ENCODE data around the gene MARS1.

MARS1 gene

DNA sequence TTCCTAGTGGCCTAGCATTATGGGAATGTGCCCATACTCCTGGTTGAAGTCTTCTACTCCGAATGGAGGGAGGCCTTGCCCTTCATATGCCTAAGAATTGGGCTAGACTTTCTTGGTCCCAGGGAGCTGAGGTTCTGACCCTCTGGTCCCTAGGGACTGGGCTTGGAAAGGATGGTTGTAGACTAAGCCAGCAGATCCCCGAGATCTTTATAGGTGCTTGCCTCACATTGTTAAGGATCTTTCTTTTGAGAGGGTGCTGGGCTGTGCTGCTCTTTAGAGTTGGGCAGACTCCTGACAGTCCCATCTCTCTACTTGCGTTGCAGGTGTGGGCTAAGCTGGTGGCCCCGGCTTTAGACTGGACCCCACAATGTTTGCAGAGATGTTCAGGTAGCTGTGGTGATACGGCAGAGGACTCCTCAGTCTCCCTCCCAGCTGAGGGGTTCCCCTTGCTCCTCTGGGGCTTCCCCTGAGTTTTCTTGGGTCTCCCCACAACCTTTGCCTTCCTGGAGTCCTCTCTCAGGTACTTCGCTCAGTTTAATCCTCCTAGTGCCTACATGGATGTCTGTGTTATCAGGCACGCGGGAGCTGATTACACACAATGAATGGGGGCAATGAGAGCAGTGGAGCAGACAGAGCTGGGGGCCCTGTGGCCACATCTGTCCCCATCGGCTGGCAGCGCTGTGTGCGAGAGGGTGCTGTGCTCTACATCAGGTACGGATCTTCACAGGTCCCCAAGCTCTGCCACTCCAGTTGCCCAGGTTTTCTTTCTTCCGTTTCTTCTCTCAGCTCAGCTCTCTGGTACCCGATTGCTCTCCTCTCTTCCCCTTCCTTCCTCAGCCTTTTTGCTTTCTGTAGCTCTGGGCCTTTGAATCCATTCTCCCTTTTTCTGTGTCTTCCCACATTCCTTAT, 36.1 kb downstream of the MARS1 start:
- TF ChIP-seq POLR2AphosphoS5 (IDR thresholded peaks at IDR 0.05; ENCODE audit: low read depth, low read length) (0 out of 2 replicates have a peak, but pooled peaks have one; percentile 14), TAF1 (IDR thresholded peaks at IDR 0.05; ENCODE audit: borderline replicate concordance, insufficient read depth, low read length) (no peak)

DNA sequence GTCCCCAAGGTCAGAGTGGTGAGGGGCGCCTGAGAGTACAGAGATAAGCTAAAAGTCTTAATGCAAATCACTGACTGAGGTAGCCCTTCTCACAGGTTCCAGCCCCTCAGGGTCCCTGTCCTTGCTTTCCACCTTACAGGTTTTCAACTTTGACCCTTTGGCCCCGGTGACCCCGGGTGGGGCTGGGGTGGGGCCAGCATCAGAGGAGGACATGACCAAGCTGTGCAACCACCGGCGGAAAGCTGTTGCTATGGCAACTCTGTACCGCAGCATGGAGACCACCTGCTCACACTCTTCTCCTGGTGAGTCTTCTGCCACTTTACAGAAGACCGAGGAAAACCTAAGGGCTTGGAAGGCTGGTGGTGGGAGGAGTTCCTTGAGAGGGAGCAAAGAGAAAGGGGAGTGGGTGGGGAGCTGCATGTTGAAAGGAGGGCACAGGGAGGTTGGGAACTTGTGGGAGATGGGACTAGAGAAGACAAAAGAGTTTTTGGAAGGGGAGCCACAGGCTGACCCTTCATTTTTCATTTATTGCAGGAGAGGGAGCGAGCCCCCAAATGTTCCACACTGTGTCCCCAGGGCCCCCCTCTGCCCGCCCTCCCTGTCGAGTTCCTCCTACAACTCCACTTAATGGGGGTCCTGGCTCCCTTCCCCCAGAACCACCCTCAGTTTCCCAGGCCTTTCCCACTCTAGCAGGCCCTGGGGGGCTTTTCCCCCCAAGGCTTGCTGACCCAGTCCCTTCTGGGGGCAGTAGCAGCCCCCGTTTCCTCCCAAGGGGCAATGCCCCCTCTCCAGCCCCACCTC, 37.1 kb downstream of the MARS1 start:
- TF ChIP-seq TAF1 (IDR thresholded peaks at IDR 0.05; ENCODE audit: borderline replicate concordance, insufficient read depth, low read length) (no peak), FOXP2 (optimal IDR thresholded peaks at IDR 0.05; ENCODE audit: borderline replicate concordance, extremely low read depth, extremely low read length, insufficient read depth) (no peak), SIN3A (IDR thresholded peaks at IDR 0.05; ENCODE audit: borderline replicate concordance, insufficient read depth, low read length) (no peak), POLR2AphosphoS5 (IDR thresholded peaks at IDR 0.05; ENCODE audit: low read depth, low read length) (no peak)
- TF ChIP-seq, protein P1, sequence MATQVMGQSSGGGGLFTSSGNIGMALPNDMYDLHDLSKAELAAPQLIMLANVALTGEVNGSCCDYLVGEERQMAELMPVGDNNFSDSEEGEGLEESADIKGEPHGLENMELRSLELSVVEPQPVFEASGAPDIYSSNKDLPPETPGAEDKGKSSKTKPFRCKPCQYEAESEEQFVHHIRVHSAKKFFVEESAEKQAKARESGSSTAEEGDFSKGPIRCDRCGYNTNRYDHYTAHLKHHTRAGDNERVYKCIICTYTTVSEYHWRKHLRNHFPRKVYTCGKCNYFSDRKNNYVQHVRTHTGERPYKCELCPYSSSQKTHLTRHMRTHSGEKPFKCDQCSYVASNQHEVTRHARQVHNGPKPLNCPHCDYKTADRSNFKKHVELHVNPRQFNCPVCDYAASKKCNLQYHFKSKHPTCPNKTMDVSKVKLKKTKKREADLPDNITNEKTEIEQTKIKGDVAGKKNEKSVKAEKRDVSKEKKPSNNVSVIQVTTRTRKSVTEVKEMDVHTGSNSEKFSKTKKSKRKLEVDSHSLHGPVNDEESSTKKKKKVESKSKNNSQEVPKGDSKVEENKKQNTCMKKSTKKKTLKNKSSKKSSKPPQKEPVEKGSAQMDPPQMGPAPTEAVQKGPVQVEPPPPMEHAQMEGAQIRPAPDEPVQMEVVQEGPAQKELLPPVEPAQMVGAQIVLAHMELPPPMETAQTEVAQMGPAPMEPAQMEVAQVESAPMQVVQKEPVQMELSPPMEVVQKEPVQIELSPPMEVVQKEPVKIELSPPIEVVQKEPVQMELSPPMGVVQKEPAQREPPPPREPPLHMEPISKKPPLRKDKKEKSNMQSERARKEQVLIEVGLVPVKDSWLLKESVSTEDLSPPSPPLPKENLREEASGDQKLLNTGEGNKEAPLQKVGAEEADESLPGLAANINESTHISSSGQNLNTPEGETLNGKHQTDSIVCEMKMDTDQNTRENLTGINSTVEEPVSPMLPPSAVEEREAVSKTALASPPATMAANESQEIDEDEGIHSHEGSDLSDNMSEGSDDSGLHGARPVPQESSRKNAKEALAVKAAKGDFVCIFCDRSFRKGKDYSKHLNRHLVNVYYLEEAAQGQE (IDR thresholded peaks at IDR 0.05; ENCODE audit: insufficient read depth in 1 of 2, low read depth in 2 of 2, low read length in 2 of 2), result no peak

DNA sequence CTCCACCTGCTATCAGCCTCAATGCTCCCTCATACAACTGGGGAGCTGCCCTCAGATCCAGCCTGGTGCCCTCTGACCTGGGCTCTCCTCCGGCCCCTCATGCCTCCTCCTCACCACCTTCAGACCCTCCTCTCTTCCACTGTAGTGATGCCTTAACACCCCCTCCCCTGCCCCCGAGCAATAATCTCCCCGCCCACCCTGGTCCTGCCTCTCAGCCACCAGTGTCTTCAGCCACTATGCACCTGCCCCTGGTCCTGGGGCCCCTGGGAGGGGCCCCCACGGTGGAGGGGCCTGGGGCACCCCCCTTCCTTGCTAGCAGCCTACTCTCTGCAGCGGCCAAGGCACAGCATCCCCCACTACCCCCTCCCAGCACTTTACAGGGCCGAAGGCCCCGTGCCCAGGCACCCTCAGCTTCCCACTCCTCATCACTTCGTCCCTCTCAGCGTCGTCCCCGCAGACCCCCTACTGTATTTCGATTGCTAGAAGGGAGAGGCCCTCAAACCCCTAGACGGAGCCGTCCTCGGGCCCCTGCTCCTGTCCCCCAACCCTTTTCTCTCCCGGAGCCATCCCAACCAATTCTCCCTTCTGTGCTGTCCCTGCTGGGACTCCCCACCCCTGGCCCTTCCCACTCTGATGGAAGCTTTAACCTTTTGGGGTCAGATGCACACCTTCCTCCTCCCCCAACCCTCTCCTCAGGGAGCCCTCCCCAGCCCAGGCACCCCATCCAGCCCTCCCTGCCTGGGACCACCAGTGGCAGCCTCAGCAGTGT, 37.9 kb downstream of the MARS1 start:
- TF ChIP-seq FOXP2 (optimal IDR thresholded peaks at IDR 0.05; ENCODE audit: borderline replicate concordance, extremely low read depth, extremely low read length, insufficient read depth), result no peak
- TF ChIP-seq, protein P1 (IDR thresholded peaks at IDR 0.05; ENCODE audit: insufficient read depth in 1 of 2, low read depth in 2 of 2, low read length in 2 of 2), result no peak
- no peak for TF ChIP-seq POLR2AphosphoS5 (IDR thresholded peaks at IDR 0.05; ENCODE audit: low read depth, low read length)
- no peak for TF ChIP-seq SIN3A (IDR thresholded peaks at IDR 0.05; ENCODE audit: borderline replicate concordance, insufficient read depth, low read length)
- TF ChIP-seq TAF1 (IDR thresholded peaks at IDR 0.05; ENCODE audit: borderline replicate concordance, insufficient read depth, low read length), result no peak

GRCh38 chr12:57526477-57527126, 38.7 kb downstream of the MARS1 start:
- TF ChIP-seq SIN3A (IDR thresholded peaks at IDR 0.05; ENCODE audit: borderline replicate concordance, insufficient read depth, low read length), result no peak
- no peak for TF ChIP-seq POLR2AphosphoS5 (IDR thresholded peaks at IDR 0.05; ENCODE audit: low read depth, low read length)

GRCh38 chr12:57527184-57527583, 39.3 kb downstream of the MARS1 start:
- TF ChIP-seq FOXP2 (optimal IDR thresholded peaks at IDR 0.05; ENCODE audit: borderline replicate concordance, extremely low read depth, extremely low read length, insufficient read depth) (no peak), TAF1 (IDR thresholded peaks at IDR 0.05; ENCODE audit: borderline replicate concordance, insufficient read depth, low read length) (no peak), POLR2AphosphoS5 (IDR thresholded peaks at IDR 0.05; ENCODE audit: low read depth, low read length) (no peak; the same call in 1 of the 2 replicates), SIN3A (IDR thresholded peaks at IDR 0.05; ENCODE audit: borderline replicate concordance, insufficient read depth, low read length) (no peak)
- TF ChIP-seq, protein P1 (IDR thresholded peaks at IDR 0.05; ENCODE audit: insufficient read depth in 1 of 2, low read depth in 2 of 2, low read length in 2 of 2), result no peak
